Esophagus muscularis mucosa (tissue), 4 donors: ENCODE data around the gene SLC9C2.

Experiments used
- CTCF ChIP-seq, 3 experiments: fragments of 200-600 bp in 2 of 3; fragments of 450-650 bp in 1 of 3; sonication (generic) in 2 of 3; IDR thresholded peaks; one replicate each; pipeline ENCODE4 v1.5.1; 2017 to 2019; ENCODE audit warnings: antibody characterized with exemption in 3 of 3, mild to moderate bottlenecking in 2 of 3, moderate library complexity in 1 of 3
- EP300 ChIP-seq: sonication (generic); formaldehyde crosslinking; IDR thresholded peaks from one replicate; pipeline ENCODE4 v1.6.1; 2017; ENCODE audit warnings: antibody characterized with exemption
- POLR2A ChIP-seq: fragments of 450-650 bp; IDR thresholded peaks from one replicate; pipeline ENCODE4 v1.6.1; 2017; ENCODE audit warnings: antibody characterized with exemption, moderate library complexity, mild to moderate bottlenecking, low read depth

- no peak for TF ChIP-seq CTCF (IDR thresholded peaks at IDR 0.05)
- TF ChIP-seq POLR2A: no peak
- no peak for TF ChIP-seq EP300
Observed at GRCh38 chr1:173554541-173555250, 48.2 kb downstream of the SLC9C2 start.
